Embryonic facial prominence (tissue), 1 donor: Measurements from ENCODE around the gene KAT8.
A peak's percentile ranks its signal among the peaks of the same experiment; 100 is the strongest.
"Not testable (repeated sequence)": the region's sequence is repeated elsewhere in the genome, so short reads cannot be mapped to it uniquely, and the experiment has no call there.

Source experiments
- DNase-seq: peaks from one replicate; pipeline ENCODE4 v3.0.0-alpha.2; 2016; ENCODE audit errors: extremely low spot score

The KAT8 gene

DNA sequence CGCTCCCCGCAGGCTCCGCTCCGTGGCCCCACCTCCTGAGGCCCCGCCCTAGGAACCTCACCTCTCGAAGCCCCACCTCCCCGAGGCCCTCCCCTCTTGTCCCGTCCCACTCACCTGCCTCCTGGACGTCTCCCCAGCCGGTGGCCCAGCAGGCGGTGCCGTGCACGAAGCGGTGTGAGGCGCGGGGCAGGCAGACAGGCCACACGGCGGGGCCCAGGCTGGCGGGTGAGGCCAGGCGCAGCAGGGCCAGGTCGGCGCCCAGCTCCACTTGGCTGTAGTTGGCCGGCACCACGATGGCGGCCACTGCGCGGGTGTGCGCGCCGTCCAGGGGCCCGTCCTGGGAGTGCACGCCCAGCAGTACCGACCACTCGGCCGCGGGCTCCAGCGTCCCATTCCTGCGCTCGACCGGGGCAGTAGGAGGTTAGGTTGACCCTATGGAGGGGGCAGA is 30.8 kb downstream of the KAT8 start:
- no peak for DNase-seq

- DNase-seq, result no peak
These were observed 31.4 kb downstream of the KAT8 start for GRCh38 chr16:31148896-31149295.

DNA sequence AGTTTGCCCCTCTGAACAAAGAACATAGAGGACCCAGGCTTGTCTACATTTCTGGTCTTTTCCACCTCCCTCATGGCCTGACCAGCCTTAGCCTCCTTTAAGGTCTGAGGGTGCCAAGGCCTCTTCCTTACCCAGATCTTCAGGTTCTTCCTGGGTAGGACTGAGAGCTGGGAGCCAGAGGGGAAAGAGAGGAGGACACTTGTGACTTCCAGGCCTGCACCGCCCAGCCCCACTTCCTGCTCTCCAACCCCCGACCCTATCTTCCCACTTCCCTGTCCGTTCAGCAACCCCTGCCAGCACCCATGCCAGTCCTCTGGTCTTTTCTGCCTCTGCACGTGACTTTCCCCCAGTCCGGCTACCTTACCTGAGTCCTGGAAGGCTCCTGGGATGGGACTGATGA is 31.9 kb downstream of the KAT8 start:
- no peak for DNase-seq

DNA sequence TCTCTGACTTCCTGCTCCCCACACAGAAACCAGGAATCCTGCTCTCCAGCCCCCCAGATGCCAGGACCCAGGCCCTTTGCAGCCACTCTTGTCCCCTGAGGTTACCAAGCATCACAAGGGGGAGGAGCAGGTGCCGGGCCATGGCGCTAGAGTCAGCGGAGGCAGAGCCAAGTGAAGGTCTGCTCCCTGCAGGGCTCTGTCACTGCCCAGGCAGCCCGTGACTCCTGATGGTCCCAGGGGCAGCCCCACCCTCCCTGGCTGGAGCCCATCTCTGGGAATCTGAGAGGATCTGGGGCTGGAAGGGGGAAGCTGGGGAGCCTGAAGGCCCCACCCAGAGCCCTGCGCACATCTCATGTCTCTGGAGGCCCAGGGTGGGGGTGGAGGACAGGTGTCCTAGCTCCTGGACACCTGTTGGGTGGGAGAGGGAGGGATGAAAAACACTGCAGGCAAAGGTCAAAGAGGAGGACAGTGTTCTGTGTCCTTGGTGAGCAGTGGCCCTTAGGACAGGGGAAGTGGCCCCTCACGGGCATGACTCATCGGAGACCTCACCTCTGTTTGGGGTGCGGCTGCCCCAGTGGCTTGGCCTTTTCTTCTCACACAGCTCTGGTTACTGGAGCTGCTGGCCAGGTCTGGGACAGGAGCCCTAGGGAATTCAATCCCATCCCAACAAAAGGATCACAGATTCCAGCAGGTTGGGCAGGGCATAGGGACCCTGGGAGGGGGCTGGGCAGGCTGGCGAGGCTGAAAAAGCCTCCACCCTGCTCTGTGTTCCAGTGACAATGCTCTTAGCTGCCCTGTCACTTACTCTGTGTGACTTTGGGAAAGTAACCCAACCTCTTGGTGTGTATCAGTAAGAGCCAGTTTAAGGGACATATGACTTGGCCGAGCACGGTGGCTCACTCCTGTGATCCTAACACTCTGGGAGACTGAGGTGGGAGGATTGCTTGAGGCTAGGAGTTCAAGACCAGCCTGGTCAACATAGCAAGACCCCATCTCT is 32.7 kb downstream of the KAT8 start, which contains the start of gene PRSS36:
PRSS36 (minus strand) TSS at position 173 of the 997 bp plus-strand sequence; CDS start at position 142, 31 bp downstream.
- DNase-seq, result no peak

DNA sequence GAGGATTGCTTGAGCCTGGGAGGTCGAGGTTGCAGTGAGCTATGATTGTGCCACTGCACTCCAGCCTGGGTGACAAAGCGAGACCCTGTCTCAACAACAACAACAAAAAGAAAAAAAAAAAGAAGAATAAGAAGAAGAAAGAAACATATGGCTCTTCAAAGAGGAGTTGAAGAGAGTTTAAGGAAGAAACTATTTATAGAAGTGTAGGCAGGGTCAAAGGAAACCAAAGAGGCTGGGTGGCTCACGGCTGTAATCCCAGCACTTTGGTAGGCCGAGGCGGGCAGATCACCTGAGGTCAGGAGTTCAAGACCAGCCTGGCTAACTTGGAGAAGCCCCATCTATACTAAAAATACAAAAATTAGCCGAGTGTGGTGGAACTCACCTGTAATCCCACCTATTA is 33.5 kb downstream of the KAT8 start:
- not testable (repeated sequence) for DNase-seq

GRCh38 chr16:31157136-31157535 is 39.7 kb downstream of the KAT8 start:
- no peak for DNase-seq

- no peak for DNase-seq
These were observed 49.9 kb downstream of the KAT8 start for GRCh38 chr16:31167315-31167714.

- no peak for DNase-seq
These were observed 51.4 kb downstream of the KAT8 start for GRCh38 chr16:31168848-31169247.

GRCh38 chr16:31170048-31170447 is 52.6 kb downstream of the KAT8 start:
- not testable (repeated sequence) for DNase-seq

GRCh38 chr16:31177136-31177535 is 59.7 kb downstream of the KAT8 start:
- DNase-seq, result no peak

- no peak for DNase-seq
These were observed 61.8 kb downstream of the KAT8 start for GRCh38 chr16:31179219-31179746.

DNA sequence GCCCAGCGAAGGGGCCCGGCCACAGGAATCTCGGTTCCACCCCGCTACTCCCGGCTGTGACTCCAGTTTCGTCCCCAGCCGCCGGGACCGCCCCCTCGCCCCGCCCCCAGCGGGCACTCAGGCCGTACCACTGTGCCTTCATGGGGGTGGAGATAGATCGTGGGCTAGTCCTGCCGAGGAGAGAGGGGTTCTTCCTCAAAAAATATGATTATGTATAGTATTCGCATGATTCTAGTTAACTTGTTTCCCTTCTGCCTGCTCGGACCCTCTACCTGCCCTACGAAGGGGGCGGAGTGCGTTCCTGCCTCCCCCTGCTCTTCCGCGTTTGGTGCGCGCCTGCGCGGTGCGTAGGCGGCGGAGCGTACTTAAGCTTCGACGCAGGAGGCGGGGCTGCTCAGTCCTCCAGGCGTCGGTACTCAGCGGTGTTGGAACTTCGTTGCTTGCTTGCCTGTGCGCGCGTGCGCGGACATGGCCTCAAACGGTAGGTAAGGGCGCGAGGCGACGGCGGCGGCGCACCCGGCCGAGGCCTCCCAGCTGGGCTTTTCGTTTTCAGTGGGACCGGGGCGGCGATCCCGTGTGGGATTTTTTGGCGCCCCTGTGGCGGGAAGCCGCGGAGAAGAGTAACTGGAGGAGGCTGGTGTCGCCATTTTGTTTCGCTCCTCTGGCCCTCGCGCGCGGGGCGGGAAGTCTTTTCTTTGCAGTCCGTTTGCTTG is 62.4 kb downstream of the KAT8 start, which contains the start of gene FUS:
FUS (plus strand) TSS at position 393 of the 713 bp plus-strand sequence; CDS start at position 469, 76 bp downstream.
- peak; percentile 88 for DNase-seq
